Dermis microvascular lymphatic vessel endothelial cell (primary cell): Measurements from ENCODE around the gene RNF222. TPM values are rescaled to one million over a fixed set of nuclear protein-coding genes. Genes with fewer than 3 reads are reported as not detected.
"Not testable (repeated sequence)": the region's sequence is repeated elsewhere in the genome, so short reads cannot be mapped to it uniquely, and the experiment has no call there.

Source experiments
- DNase-seq, 2 donors: peaks; one replicate each; pipeline versions ENCODE4 v3.0.0 to v3.0.0-alpha.2; 2010; ENCODE audit warnings: low read depth in 2 of 2
- total RNA-seq: library from RNA; depleted of rRNA; stranded (reverse); fragments of >200 nt; gene quantifications from 2 replicates; pipeline ENCODE4 v1.2.1, GENCODE V29; 2014

Gene RNF222
- total RNA-seq, 1 donor from 2014 or later, result not detected

DNA sequence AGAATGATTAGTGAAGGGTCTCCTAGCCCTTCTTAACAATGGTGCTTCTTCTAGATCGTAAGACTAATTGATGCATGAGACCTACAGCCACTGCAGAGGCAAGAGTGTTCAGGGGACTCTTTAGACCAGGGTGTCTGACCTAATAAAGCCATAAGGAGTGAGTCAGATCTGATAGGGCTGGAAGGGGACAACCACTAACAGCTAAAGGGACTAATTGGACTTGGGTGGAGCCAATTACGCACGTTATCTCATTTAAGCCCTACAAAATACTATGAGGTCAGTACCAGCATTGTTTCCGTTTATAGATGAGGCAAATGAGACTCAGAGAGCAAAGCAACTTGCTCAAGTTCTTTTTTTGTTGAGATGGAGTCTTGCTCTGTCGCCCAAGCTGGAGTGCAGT is 14.5 kb upstream of the RNF222 start:
- DNase-seq, result no peak

DNA sequence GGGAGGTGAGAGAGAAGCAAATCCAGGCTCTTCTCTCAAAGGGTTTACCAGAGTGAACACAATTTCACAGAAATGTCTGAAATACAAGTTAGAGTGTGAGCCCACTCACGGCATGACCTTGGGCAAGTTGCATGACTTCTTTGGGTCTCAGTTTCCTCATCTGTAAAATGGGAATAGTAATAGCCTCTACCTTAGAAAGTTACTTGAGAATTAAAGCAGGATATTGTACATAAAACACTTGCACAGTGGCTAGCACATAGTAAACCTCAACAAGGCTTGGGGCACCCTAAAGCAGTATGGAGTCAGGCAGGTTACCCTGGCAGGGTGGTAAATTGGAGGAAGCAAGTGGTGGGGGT is 13.2 kb upstream of the RNF222 start:
- no peak for DNase-seq

DNA sequence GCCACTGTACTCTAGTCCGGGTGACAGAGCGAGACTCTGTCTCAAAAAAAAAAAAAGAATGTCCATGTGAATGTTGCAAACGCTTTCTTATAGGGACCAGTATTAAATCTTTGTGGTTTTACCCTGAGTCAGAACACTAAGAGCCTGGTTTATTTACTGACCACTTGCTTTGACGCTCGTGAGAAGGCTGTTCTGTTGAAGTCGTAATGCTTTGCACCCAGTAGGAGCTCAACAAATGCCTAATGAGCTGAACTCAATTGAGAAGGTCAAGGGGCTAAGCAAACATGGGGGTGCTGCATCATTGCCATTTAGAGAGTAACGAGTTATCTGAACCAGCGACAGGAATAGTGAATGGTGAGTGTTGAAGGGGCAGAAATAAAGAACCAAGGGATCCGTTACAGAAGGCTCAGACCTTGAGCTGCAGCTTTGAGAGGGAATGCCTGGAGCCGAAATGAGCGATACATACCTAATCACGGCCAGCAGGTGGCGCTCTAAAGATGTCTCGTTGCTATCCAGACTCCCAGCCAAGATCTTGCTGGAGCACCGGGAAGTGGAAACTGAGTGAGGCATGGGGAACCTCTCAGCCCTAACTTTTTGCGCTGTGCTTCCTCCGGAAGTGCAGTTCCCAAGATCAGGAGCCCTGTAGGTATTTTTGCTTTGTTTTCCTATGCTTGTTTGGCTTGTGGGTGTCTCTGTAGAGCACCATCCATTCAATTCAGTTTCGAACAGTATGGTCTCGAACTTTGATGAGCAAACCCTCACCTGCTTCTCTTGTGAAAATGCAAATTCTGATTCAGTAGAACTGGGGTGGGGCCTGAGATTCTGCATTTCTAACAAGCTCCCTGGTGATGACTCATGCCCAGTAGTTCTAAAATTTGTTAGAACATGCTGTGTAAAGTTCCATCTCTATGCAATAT is 12.6 kb upstream of the RNF222 start:
- DNase-seq, result peak; percentile 55 to 80

DNA sequence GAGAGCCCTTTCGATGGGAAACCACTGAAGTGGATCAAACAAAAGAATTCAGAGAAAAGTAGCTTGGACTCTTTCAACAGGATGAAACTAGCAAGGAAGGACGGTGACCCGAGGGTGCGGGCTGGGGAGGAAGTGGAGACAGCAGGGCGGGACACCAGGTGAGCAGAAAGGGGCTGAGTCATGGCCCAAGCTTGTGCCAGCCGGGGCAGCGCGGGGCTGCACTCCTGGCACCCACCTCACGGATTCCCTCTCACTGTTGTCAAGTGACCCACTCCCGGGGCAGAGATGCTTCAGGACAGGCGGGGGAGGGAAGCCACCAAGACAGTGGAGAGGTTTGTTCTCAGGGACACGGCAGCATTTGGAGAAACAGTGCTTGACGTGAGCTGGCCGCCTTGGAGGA is 10.7 kb upstream of the RNF222 start:
- DNase-seq, result no peak

DNA sequence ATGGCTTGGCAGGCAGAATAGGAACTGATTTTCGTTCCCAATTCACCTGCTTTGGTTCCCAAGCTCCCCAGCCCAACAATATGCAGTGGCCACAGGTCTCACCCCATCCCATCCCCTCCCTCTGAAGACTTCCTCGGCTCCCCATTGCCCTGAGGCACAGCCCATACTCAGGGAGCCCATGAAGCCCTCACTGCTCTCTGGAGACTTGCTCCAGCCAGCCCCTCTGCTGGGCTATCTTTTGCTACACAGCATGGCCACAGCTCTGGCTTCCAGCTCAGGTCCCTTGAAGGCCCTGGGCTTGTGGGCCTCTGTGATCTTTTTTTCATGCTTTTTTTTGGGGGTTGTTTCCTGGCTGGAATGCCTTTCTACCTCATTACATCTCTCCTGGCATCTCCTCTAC is 8.5 kb upstream of the RNF222 start:
- DNase-seq, result no peak

DNA sequence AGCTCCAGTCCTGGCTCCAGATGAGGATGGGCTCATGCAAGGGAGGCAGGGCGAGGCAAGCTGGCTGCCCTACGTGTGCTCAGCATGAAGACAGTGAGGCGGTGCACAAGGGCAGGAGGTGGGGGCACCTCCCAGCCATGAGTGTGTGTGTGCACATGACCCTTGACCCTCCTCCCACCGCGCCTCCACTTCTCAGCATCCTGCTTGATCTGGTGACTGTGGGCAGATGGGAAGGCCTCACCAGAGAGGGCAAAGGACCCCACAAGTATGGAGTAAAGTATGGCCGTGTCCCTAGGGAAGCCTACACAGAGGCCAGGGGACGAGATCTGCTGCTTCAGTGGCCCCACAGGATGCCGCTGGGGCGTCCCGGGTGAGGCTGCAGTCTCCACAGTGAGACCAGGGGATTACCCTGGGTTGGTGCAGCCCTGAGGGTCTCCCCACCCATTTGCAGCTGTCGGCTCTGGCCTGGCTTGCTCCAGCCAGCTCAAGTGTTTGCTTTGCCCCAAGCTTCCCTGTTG is 7.9 kb upstream of the RNF222 start:
- DNase-seq, result no peak

DNA sequence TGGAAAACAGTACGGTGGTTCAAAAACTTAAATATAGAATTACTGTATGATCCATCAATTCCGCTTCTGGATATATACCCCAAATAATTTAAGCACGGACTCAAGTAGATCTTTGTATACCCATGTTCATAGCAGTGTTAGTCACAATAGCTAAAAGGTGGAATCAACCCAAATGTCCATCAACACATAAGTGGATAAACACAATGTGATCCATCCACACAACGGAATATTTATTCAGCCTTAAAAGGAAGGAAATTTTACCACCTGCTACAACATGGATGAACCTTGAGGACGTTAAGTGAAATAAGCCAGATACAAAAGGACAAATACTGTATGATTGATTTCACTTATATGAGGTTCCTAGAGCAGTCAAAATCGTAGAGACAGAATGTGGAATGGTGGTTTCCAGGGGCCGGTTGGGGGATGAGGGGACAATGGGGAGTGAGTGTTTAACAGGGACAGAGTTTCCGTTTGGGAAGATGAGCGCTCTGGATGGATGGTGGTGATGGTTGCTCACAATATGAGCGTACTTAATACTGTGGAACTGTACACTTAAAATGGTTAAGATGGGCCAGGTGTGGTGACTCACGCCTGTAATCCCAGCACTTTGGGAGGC is 5.4 kb upstream of the RNF222 start:
- DNase-seq, result peak; percentile 95 to 96

DNA sequence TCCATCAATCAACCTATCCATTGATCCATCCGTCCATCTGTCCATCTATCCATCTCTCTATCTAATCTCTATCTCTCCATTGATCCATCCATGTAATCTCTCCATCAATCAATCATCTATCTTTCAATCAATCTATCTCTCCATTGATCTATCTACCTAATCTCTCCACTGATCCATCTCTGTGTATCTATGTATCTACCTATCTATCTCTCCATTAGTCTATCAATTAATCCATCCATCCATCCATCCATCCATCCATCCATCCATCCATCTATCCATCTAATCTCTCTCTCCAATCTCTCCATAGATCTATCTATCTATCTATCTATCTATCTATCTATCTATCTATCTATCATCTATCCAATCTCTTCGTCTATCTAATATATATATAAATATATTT is 3.5 kb upstream of the RNF222 start:
- no peak for DNase-seq

DNA sequence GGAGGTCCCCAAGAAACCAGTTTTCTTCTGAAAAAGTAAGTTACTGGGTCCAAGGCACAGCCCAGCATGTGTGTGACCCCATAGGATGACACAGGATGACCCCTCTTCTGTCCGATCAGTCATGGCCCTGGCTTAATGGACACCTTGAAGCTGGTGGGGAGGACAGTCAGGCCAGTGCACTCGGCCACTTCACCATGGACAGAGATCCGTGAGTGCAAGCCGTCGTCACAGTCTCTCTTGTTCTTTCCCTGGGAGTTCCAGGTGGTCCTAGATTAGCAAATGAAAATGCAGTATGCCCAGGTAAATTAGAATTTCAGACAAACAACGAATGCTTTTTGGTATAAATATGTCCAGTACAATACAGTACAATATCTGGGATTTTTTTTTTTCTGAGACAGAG is 1.4 kb upstream of the RNF222 start:
- DNase-seq, result no peak

DNA sequence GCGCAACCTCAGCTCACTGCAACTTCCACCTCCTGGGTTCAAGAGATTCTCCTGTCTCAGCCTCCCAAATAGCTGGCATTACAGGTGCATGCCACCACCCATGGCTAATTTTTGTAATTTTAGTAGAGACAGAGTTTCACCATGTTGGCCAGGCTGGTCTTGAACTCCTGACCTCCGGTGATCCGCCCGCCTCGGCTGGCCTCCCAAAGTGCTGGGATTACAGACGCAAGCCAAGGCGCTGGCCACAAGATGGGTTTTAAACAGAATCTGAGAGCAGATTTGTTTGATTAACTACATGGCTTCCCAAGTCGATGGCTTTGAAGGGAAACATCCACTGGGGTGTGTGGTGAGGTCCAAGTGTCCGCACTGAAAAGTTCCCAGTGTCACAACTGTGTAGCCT is 3.1 kb downstream of the RNF222 start:
- not testable (repeated sequence) for DNase-seq

DNA sequence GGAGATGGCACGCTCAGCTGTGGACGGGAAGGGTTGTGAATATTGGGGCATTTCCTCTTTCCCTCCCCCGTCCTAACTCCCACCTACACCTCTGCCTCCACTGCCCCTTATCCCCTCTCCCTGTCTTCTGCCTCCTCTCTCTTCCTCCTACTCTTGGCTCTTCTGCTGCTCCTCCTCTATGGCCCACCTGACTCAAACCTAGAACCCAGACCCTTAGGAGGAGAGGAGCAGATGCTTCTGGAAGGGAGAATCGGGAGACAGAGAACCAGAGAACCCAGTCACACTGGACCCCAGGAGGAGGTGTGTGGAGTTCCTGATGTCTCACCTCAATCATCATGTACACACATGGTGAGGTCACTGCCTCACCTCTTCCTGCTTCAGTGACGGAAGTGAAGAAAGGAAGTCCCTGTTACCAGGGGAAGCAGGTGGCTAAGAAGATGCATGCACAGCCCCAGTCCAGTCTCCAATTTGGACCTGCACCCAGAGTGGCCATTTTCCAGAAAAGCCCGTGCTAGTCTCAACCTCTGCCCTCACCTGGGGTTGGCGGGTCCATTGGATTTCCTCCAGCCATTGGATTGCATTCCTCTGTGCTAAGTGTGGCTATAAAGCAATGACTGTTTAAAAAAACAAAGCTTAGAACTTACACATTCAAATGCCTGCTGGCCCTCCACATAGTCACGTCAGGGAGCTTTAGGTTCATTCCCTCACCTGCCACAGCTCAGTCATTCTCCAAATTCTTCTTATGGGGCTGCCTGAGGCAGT is 4.0 kb downstream of the RNF222 start:
- peak; percentile 33 to 74 for DNase-seq

DNA sequence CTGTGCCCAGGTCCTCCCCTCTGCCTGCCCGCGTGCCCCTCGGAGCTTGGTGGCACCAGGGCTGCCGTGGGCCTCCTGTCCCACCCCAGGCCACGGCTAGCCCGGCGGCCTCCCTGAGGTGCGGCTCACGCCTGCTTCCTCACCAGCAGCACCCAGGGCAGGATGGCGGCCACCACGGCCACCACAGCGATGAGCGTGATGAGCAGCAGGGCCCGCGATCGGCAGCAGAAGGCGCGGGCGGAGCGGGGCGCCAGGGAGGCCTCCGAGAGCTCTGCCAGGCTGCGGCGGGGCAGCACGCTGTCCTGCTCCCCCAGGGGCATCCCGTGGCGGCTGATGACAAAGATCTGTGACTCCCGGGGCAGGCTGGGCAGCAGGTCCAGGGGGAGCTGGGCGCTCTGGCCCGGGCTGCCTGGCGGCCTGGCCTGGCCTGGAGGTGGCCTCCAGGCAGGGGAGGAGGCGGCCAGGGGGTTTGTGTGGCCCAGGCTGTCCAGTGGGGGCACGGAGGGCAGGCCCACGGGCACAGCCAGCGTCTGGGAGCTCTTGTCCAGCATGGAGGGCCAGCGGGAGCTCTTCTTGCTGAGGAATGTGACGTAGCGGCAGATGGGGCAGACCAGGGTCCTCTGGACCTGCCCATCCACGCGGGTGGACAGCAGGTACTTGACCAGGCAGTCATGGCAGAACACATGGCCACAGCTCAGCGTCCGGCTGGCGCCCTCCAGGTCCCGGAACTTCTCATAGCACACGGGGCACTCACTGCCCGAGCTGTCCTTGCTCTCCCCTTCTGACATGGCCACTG is 4.8 kb downstream of the RNF222 start:
- no peak for DNase-seq

DNA sequence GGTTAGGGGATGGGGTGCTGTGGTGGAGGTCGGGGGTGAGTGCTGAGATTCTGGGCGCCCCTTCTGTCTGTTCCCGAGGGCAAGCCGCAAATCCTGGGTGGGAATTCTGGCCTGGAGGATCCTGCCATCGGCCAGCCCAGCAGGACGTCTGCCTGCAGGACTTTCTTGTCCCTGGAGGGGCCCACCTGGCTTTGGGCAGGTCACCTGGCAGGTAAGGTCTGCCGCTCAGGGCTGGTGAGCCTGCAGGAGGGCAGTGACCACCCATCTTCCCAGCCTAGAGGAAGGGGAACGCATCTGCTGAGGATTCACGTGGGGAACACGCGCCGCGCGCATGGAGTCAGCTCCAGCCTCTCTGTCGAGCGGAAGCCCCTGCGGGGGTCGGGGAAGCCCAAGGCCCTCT is 5.4 kb downstream of the RNF222 start:
- DNase-seq, result no peak

DNA sequence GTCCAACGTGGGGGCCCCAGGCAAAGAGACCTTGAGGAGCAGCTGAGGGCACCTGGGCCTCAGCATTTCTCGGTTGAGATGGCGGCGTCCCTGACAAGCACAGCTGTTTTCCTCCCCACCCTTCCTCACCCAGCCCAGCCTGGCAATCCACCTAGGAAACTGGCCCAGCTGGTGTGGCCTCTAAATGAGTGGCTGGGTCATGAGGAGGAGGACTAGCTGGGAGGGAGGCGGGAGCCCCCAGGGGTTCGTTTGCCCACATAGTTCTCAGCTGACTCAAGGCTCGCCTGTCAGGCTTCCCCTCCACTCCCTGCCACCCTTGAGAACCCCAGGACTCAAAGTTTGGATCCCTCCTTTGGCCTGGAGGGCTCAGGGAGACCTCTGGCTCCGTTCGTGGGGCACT is 5.9 kb downstream of the RNF222 start:
- DNase-seq, result no peak

DNA sequence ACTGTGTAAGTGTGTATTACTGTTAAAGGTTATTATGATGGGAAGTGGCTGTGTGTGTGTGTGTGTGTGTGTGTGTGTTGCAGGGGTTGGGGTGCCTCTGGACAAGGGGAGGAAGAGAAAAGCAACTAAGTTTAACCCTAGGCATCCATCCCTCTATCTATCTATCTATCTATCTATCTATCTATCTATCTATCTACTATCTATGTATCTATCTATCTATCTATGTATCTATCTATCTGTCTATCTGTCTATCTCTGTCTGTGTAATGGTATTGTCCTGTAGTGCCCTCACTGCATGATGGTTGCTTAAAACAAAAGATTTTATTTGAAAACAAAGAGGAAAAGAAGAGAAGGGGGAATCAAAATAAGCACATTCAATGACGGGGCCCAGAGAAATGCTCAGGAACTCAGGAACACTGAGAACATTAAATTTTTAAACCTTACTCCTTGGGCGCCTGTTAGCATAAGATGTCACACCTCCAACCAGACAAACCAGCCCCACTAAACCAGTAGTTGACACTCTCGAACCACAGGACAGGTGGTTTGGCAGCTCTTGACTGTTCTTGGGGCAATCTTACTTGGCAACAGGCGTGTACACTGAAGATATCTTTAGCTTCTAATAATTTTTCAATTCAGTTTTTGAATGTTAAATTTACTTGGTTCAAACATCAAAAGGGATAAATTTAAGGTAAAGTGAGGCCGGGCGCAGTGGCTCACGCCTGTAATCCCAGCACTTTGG is 9.5 kb downstream of the RNF222 start:
- no peak for DNase-seq

DNA sequence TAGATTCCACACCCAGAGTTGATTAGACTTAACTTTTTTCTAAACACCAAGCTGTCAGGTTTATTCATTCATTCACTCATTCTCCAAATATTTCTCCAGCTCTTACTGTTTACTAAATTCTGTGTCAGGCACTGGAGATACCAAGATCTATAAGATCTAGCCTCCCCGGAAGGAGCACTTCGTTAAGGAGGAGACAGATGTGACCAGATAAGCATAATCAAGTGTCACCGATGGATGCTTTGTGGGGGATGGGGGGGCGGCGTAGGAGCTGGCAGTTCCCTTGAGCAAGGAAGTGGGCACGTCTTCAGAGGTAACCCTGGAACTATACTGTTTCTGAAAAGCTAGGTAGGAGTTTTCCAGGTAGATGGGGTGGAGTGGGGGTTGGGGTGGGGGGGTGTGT is 10.8 kb downstream of the RNF222 start:
- DNase-seq, result no peak

DNA sequence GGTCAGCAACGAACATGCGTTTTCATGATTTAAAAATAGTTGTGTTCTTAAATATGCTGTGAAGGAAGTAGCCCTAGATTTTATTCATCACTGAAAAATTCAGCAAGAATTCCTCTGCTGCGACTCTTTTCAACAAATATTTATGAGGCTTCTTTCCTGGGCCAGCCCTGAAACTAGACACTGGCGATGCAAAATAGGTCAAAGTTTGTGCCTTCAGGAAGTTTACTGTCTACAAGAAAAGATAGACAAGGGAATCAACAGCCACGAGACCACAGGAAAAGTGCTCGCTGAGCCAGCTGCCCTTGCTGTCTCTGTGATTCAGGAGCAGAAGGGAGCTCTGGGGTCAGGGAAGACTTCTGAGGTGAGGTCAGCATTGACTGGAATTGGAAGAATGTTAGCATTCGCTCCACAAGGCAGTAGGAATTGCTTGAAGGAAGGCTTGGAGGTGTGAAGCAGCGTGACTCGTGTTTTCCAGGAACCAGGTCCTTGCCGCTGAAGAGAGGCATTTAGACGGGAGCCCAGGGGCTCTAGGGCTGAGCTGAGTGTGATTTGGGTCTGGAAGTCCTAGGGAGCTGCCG is 12.7 kb downstream of the RNF222 start:
- DNase-seq, result peak in 1 of 2 donors; percentile 58

DNA sequence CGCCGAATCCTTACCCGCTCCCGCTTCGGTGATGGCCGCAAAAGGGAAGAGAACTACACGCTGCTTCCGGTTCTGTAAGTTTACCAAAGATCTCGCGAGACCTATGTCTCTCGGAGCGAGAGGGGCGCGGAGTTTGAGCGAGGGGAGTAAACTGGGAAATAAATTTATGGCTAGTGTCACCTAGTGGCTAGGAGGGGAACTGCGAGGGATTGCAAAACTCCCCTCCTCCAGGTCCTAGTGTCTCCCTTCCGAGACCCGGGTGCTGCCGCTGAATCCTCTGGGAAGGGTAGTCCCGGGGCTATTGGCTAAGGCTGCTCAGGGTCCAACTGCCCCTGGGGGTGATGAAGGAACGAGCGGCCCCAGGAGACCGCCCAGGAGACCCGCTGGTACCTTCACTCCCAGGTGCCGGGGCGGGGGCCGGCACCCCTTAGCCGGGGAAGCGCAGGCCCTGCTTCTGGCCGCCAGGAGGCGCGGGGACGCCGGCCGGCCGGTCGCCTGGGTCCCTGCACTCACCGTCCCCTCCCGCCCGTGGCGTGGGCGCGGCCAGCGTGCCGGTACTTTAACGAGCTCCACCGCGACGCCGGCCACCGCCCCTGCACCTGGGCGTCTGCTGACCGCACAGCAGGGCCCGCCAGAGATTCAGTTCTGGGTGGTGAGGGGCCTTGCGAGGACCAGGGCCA is 14.3 kb downstream of the RNF222 start, which contains the start of gene RPL26:
RPL26 (minus strand) TSS at position 51 of the 680 bp plus-strand sequence. CDS start 883 bp downstream, outside the sequence.
- peak; percentile 97 to 98 for DNase-seq

DNA sequence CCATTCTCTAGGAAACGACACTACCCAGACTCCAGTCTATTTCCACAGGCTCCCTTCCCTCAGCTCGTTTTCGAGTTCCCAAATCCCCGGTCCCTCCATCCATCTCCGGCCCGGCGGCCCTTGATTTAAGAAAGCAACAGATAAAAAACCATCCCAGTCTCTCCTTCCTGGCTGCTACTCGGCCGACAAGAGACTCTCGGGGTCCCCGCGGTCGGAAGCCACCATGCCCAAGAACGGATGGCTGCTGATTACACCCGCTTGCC is 14.8 kb downstream of the RNF222 start:
- no peak for DNase-seq
